ENCODE data around the gene MYPOP. TPM values are rescaled to one million over a fixed set of nuclear protein-coding genes. Genes with fewer than 3 reads are reported as not detected.
A peak's percentile ranks its signal among the peaks of the same experiment; 100 is the strongest.

MYPOP gene
- total and polyA plus RNA-seq, 9 of the 15 experiments (the other 6 are each of a cell fraction or from before 2014, with no cell fraction given), result 0.32 to 7.6 (median 1.6) TPM

DNA sequence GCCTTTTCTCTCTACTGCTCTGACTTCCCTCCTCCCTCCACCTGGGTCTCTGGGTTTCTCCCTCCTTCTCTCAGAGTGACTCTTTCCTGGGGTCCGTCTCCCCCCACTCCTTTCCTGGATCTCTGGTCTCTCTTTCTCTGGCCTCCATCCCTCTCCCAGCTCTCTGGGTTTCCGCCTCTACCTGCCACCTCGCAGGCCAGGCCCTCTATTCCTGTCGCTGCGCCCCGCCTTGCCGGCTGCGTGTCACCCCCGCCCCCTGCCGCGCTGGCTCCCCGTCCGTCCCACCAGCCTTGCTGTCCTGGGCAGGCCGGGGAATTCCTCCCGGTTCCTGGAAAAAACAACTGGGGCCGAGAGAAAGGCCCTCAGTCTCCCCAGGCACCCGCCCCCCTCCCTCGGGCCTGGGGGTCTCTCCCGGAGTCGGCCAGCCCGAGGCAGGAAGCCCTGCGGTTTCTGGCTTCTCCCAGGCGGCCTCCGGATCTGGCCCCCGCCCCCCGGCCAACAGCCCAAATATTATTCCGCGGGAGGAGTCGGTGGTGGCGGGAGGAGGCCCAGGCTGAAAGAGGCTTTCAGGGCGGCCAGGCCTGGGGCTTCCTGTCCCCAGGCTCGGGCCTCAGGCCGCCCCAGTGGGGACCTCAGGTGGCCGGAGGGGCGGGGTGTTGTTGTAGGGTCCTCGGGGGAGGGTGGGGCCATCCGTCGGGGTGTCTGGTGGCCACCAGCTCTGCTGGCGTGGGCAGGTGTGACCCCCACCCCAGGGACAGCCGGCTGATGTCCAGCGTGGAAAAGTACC lies 25.8 kb downstream of the MYPOP start (continued):
- no peak for TF ChIP-seq MIER1 (IDR thresholded peaks at IDR 0.05; ENCODE audit: low read depth)
- peak; percentile 81 for TF ChIP-seq EGR1 (conservative IDR thresholded peaks at IDR 0.05)
- TF ChIP-seq CC2D1A (IDR thresholded peaks at IDR 0.05), result 0 out of 2 replicates have a peak, but pooled peaks have one; percentile 14
- no peak for TF ChIP-seq ZNF217 (CRISPR knock-in tag; IDR thresholded peaks at IDR 0.05)
- no peak; the same call in 1 of the 2 replicates for TF ChIP-seq TEAD4 (IDR thresholded peaks at IDR 0.05; ENCODE audit: low read length)
- TF ChIP-seq TEAD4 (CRISPR knock-in tag; IDR thresholded peaks at IDR 0.05; ENCODE audit: borderline replicate concordance), result no peak
- TF ChIP-seq, protein P1, sequence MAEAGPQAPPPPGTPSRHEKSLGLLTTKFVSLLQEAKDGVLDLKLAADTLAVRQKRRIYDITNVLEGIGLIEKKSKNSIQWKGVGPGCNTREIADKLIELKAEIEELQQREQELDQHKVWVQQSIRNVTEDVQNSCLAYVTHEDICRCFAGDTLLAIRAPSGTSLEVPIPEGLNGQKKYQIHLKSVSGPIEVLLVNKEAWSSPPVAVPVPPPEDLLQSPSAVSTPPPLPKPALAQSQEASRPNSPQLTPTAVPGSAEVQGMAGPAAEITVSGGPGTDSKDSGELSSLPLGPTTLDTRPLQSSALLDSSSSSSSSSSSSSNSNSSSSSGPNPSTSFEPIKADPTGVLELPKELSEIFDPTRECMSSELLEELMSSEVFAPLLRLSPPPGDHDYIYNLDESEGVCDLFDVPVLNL (CRISPR knock-in tag; IDR thresholded peaks at IDR 0.05; ENCODE audit: low read depth), result no peak
- TF ChIP-seq MTA3 (IDR thresholded peaks at IDR 0.05; ENCODE audit: borderline replicate concordance), result peak; percentile 72; the same call in 1 of the 2 replicates
- TF ChIP-seq, protein P2, sequence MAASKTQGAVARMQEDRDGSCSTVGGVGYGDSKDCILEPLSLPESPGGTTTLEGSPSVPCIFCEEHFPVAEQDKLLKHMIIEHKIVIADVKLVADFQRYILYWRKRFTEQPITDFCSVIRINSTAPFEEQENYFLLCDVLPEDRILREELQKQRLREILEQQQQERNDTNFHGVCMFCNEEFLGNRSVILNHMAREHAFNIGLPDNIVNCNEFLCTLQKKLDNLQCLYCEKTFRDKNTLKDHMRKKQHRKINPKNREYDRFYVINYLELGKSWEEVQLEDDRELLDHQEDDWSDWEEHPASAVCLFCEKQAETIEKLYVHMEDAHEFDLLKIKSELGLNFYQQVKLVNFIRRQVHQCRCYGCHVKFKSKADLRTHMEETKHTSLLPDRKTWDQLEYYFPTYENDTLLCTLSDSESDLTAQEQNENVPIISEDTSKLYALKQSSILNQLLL (CRISPR knock-in tag; IDR thresholded peaks at IDR 0.05; ENCODE audit: borderline replicate concordance), result no peak
- TF ChIP-seq, protein P3, sequence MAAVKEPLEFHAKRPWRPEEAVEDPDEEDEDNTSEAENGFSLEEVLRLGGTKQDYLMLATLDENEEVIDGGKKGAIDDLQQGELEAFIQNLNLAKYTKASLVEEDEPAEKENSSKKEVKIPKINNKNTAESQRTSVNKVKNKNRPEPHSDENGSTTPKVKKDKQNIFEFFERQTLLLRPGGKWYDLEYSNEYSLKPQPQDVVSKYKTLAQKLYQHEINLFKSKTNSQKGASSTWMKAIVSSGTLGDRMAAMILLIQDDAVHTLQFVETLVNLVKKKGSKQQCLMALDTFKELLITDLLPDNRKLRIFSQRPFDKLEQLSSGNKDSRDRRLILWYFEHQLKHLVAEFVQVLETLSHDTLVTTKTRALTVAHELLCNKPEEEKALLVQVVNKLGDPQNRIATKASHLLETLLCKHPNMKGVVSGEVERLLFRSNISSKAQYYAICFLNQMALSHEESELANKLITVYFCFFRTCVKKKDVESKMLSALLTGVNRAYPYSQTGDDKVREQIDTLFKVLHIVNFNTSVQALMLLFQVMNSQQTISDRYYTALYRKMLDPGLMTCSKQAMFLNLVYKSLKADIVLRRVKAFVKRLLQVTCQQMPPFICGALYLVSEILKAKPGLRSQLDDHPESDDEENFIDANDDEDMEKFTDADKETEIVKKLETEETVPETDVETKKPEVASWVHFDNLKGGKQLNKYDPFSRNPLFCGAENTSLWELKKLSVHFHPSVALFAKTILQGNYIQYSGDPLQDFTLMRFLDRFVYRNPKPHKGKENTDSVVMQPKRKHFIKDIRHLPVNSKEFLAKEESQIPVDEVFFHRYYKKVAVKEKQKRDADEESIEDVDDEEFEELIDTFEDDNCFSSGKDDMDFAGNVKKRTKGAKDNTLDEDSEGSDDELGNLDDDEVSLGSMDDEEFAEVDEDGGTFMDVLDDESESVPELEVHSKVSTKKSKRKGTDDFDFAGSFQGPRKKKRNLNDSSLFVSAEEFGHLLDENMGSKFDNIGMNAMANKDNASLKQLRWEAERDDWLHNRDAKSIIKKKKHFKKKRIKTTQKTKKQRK (IDR thresholded peaks at IDR 0.05; ENCODE audit: borderline replicate concordance, low read depth, low read length), result no peak
- no peak for TF ChIP-seq MCM7 (IDR thresholded peaks at IDR 0.05)
- TF ChIP-seq TRIM28 (IDR thresholded peaks at IDR 0.05), result no peak
- peak; percentile 62 for TF ChIP-seq LEF1 (IDR thresholded peaks at IDR 0.05)
- TF ChIP-seq, protein P4, sequence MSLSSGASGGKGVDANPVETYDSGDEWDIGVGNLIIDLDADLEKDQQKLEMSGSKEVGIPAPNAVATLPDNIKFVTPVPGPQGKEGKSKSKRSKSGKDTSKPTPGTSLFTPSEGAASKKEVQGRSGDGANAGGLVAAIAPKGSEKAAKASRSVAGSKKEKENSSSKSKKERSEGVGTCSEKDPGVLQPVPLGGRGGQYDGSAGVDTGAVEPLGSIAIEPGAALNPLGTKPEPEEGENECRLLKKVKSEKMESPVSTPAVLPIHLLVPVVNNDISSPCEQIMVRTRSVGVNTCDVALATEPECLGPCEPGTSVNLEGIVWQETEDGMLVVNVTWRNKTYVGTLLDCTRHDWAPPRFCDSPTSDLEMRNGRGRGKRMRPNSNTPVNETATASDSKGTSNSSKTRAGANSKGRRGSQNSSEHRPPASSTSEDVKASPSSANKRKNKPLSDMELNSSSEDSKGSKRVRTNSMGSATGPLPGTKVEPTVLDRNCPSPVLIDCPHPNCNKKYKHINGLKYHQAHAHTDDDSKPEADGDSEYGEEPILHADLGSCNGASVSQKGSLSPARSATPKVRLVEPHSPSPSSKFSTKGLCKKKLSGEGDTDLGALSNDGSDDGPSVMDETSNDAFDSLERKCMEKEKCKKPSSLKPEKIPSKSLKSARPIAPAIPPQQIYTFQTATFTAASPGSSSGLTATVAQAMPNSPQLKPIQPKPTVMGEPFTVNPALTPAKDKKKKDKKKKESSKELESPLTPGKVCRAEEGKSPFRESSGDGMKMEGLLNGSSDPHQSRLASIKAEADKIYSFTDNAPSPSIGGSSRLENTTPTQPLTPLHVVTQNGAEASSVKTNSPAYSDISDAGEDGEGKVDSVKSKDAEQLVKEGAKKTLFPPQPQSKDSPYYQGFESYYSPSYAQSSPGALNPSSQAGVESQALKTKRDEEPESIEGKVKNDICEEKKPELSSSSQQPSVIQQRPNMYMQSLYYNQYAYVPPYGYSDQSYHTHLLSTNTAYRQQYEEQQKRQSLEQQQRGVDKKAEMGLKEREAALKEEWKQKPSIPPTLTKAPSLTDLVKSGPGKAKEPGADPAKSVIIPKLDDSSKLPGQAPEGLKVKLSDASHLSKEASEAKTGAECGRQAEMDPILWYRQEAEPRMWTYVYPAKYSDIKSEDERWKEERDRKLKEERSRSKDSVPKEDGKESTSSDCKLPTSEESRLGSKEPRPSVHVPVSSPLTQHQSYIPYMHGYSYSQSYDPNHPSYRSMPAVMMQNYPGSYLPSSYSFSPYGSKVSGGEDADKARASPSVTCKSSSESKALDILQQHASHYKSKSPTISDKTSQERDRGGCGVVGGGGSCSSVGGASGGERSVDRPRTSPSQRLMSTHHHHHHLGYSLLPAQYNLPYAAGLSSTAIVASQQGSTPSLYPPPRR (CRISPR knock-in tag; IDR thresholded peaks at IDR 0.05; ENCODE audit: borderline replicate concordance), result no peak
